GM23338 (cell line): ENCODE measurements around the gene SPAG16.

Source experiments
- CREB1 ChIP-seq: fragments of 250-450 bp; sonication (Bioruptor Pico); IDR thresholded peaks from 2 replicates; pipeline ENCODE4 v1.5.0; 2020; ENCODE audit warnings: low read depth, mild to moderate bottlenecking, moderate library complexity
- CTCF ChIP-seq, 2 experiments: fragments of 200-600 bp in 1 of 2; sonication (generic) in 1 of 2; conservative IDR thresholded peaks; 2 replicates each; pipeline versions ENCODE4 v1.5.1 to v1.6.1; 2016 to 2017; ENCODE audit warnings: antibody characterized with exemption in 2 of 2, low read depth in 2 of 2, mild to moderate bottlenecking in 2 of 2, moderate library complexity in 1 of 2
- POLR2AphosphoS5 ChIP-seq: IDR thresholded peaks from 2 replicates; pipeline ENCODE4 v1.6.1; 2016; ENCODE audit warnings: antibody characterized with exemption, low read depth

- TF ChIP-seq CTCF (conservative IDR thresholded peaks at IDR 0.05; ENCODE audit: low read depth in 2 of 2) (no peak), POLR2AphosphoS5 (no peak), CREB1 (CRISPR knock-in tag) (no peak)
Observed at GRCh38 chr2:213306316-213306942, 22.2 kb downstream of the SPAG16 start.
